Right atrium auricular region (tissue), 2 donors: Measurements from ENCODE around the gene ITGBL1. TPM values are rescaled to one million over a fixed set of nuclear protein-coding genes. Genes with fewer than 3 reads are reported as not detected.

Experiments used
- DNase-seq: peaks from one replicate; pipeline ENCODE4 v3.0.0-alpha.2; 2019; ENCODE audit warnings: low spot score
- H3K27ac ChIP-seq, 2 donors: fragments of 200-600 bp; sonication (generic); 1 replicate in 1 of 2; 2 replicates in 1 of 2; pipeline ENCODE4 v1.5.1; 2016 to 2019
- H3K27me3 ChIP-seq, 2 donors: fragments of 200-600 bp; sonication (generic); one replicate each; pipeline versions ENCODE4 v1.5.1 to v1.6.0; 2017 to 2019
- H3K36me3 ChIP-seq: fragments of 200-600 bp; sonication (generic); one replicate; pipeline ENCODE4 v1.5.1; 2016
- H3K4me1 ChIP-seq, 2 donors: fragments of 200-600 bp; sonication (generic); one replicate each; pipeline versions ENCODE4 v1.5.1 to v1.6.0; 2017 to 2019
- H3K4me3 ChIP-seq, 2 donors: fragments of 200-600 bp; sonication (generic); 1 replicate in 1 of 2; 2 replicates in 1 of 2; pipeline ENCODE4 v1.5.1; 2017 to 2019; ENCODE audit warnings: mild to moderate bottlenecking in 1 of 2, moderate library complexity in 1 of 2
- H3K9me3 ChIP-seq, 2 donors: fragments of 200-600 bp; sonication (generic); one replicate each; pipeline ENCODE4 v1.5.1; 2019
- CTCF ChIP-seq, 2 donors: fragments of 200-600 bp; sonication (generic); IDR thresholded peaks; one replicate each; pipeline ENCODE4 v1.5.1; 2019; ENCODE audit warnings: antibody characterized with exemption in 2 of 2
- total RNA-seq, 2 donors: library from RNA; depleted of rRNA; stranded (reverse); fragments of >200 nt; gene quantifications; one replicate each; pipeline ENCODE4 v1.1.0, GENCODE V29; 2016

Gene ITGBL1
- total RNA-seq, 2 donors from 2014 or later, result 2.4 to 5.4 TPM

- no peaks in the 10 kb centered on the region for H3K27me3 ChIP-seq
- no peaks in the 10 kb centered on the region for H3K4me1 ChIP-seq
- TF ChIP-seq CTCF (IDR thresholded peaks at IDR 0.05), result no peak
Observed at GRCh38 chr13:101570410-101570809, 117.9 kb downstream of the ITGBL1 start.

GRCh38 chr13:101572456-101572855, 120.0 kb downstream of the ITGBL1 start:
- Histone ChIP-seq H3K4me1 (no peaks in the 10 kb centered on the region), H3K27me3 (no peaks in the 10 kb centered on the region), H3K4me3 (no peak overlapping the region), H3K9me3 (no peaks in the 10 kb centered on the region), H3K36me3 (no peaks in the 10 kb centered on the region), H3K27ac (no peak overlapping the region)
- no peak for TF ChIP-seq CTCF (IDR thresholded peaks at IDR 0.05)
- no peak for DNase-seq

More at GRCh38 chr13:101570410-101570809, 117.9 kb downstream of the ITGBL1 start:
- H3K36me3 ChIP-seq, result no peaks in the 10 kb centered on the region
- H3K27ac ChIP-seq, result no peak overlapping the region
- no peak for DNase-seq
- H3K9me3 ChIP-seq, result no peaks in the 10 kb centered on the region
- H3K4me3 ChIP-seq, result no peak overlapping the region

- H3K36me3 ChIP-seq, result no peaks in the 10 kb centered on the region
- DNase-seq, result no peak
- H3K9me3 ChIP-seq, result no peaks in the 10 kb centered on the region
- no peak for TF ChIP-seq CTCF (IDR thresholded peaks at IDR 0.05)
- no peak overlapping the region for H3K27ac ChIP-seq
- H3K4me1 ChIP-seq, result peaks cover 0 to 6% of the 10 kb centered on the region in 2 donors
- no peak overlapping the region for H3K4me3 ChIP-seq
- no peaks in the 10 kb centered on the region for H3K27me3 ChIP-seq
Observed at GRCh38 chr13:101575581-101575980, 123.1 kb downstream of the ITGBL1 start.

GRCh38 chr13:101576455-101576854, 124.0 kb downstream of the ITGBL1 start:
- Histone ChIP-seq H3K27ac (no peak overlapping the region), H3K9me3 (no peaks in the 10 kb centered on the region), H3K27me3 (no peaks in the 10 kb centered on the region), H3K36me3 (no peaks in the 10 kb centered on the region), H3K4me1 (peaks cover 0 to 6% of the 10 kb centered on the region in 2 donors), H3K4me3 (no peak overlapping the region)
- TF ChIP-seq CTCF (IDR thresholded peaks at IDR 0.05), result no peak
- no peak for DNase-seq

GRCh38 chr13:101576977-101577376, 124.5 kb downstream of the ITGBL1 start:
- H3K27ac ChIP-seq, result no peak overlapping the region
- no peaks in the 10 kb centered on the region for H3K36me3 ChIP-seq
- H3K9me3 ChIP-seq, result no peaks in the 10 kb centered on the region
- no peak for TF ChIP-seq CTCF (IDR thresholded peaks at IDR 0.05)
- H3K4me3 ChIP-seq, result no peak overlapping the region
- peaks cover 0 to 6% of the 10 kb centered on the region in 2 donors for H3K4me1 ChIP-seq
- H3K27me3 ChIP-seq, result no peaks in the 10 kb centered on the region
- no peak for DNase-seq

- no peak overlapping the region for H3K27ac ChIP-seq
- no peak for DNase-seq
- no peaks in the 10 kb centered on the region for H3K27me3 ChIP-seq
- TF ChIP-seq CTCF (IDR thresholded peaks at IDR 0.05), result no peak
- peaks cover 0 to 6% of the 10 kb centered on the region in 2 donors for H3K4me1 ChIP-seq
- no peaks in the 10 kb centered on the region for H3K36me3 ChIP-seq
- no peaks in the 10 kb centered on the region for H3K9me3 ChIP-seq
- no peak overlapping the region for H3K4me3 ChIP-seq
Observed at GRCh38 chr13:101579281-101579802, 126.9 kb downstream of the ITGBL1 start.
